Activated CD4-positive, alpha-beta T cell treated with anti-CD3 and anti-CD28 coated beads for 24 hours (primary cell): ENCODE results near the gene TRIM34.
"Not testable (repeated sequence)": the region's sequence is repeated elsewhere in the genome, so short reads cannot be mapped to it uniquely, and the experiment has no call there.

Experiments
- DNase-seq, 2 donors: peaks; one replicate each; pipeline ENCODE4 v3.0.0-alpha.2; 2020; ENCODE audit warnings: low read depth in 2 of 2

The TRIM34 gene

DNA sequence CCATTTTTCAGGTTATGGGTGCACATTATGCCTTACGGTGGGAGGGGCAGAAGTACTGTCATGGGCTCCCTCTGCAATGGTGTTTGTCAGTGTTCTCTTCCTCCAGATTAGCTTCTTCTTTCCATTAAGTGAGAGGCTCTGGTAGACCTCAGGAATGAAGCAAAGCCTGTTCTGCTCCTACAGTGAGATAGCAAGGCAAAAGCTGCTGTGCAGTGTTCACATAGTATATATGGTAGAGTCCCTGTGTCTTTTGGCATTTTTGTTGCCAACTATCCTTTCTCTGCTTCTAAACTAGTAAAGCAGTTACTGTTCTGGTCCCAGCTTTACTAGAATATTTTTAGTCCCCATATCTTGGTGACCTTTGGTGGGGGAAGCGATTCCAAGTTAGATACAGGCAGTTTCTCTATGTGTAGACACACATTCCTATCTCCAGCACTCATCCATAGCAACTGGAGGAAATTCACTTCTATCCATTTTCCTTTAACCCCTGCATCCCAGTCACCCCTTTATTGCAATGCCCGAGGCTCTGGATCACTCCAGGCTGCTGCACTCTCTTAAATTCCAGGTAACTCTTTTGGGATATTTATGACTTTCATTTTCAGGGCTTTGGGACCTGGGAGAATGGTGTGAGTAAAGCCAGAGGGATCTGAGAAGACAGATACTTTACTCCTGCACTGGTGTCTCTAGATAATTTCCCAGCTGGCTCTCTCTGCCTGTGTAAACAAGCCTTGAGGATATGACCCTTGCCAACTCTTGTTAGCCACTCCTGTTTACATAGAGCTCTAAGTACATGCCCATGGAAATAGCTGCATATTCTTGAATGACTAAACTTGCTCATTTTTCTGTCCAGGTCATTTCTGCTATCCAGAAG is 3.9 kb upstream of the TRIM34 start:
- no peak for DNase-seq

DNA sequence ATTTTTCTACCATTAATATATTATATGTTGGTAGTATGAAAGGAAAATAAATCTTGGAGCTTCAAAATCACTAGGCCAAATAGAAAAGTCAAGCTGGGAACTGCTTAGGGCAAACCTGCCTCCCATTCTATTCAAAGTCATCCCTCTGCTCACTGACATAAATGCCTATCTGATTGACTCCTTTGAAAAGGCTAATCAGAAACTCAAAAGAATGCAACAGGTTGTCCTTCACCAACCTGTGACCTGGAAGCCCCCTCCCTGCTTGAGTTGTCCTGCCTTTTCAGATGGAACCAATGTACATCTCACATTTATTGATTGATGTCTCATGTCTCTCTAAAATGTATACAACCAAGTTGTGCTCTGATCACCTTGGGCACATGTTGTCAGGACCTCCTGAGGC is 3.2 kb upstream of the TRIM34 start:
- no peak for DNase-seq

DNA sequence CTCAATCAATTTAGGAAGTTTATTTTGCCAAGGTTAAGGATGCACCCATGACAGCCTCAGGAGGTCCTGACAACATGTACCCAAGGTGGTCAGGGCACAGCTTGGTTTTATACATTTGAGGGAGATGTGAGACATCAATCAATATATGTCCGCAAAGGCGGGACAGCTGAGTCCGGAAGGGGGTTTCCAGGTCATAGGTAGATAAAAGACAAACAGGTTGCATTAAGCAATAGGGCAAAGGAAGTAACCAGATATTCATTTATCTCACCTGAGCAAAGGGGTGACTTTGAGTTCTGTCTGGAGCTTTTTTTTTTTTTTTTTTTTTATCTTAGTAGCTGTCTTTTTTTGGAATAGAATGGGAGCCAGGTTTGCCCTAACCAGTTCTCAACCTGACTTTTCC is 2.0 kb upstream of the TRIM34 start:
- no peak for DNase-seq

DNA sequence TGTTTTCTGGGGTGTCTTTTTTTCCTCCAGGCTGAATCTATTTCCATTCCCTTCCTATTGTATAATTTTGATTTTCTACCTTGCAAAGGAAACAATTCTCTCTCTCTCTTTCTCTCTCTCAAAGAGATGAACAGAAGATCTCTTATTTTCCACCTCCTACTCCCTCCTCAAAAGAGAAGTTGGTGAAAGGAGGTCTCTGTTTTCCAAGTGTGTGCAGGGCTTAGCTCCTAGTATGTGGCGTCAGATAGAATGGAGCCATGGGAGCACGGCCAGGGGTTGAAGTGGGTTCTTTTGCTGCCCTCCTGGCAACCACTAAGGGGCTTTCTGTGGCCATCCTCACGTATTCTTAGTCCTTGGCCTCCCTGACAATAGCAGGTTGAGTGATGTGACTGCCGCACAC is 480 bp downstream of the TRIM34 start:
- no peak for DNase-seq

DNA sequence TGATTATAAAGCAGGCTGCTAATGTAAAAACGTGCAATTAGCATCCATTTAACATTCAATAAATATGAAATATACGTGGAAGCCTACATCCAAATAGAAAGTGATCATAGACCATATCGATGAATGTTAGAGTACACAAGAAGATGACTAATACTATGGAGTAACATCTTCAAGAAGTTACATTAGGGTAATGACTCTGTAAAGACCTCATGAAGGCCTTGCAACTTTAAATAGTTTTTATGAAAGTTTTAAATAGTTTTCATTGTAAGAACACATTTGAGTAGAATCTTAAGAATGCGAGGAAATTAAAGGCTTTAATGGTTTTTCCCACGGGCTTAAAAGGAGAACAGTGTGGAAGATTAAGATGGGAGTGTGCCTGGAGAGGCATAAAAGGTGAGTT is 1.4 kb downstream of the TRIM34 start:
- DNase-seq, result no peak

DNA sequence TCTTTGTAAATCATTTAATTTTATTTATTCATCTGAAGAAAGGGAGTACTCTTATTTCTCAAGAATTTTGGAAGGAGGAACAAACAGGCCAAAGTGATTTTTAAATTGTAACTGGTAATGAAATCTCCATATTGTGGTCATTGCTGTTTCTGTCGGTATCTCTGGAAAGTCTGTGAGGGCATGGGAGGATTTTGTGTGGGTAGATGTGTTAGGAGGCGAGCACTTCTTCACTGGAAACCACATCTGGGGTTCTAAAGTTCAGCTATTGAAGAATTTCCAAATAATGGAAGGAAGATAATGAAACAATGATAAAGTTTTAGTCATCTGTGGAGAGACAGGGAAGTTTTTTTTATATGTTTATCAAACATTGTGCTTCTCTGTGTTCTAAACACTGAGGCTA is 6.6 kb downstream of the TRIM34 start:
- DNase-seq, result no peak

DNA sequence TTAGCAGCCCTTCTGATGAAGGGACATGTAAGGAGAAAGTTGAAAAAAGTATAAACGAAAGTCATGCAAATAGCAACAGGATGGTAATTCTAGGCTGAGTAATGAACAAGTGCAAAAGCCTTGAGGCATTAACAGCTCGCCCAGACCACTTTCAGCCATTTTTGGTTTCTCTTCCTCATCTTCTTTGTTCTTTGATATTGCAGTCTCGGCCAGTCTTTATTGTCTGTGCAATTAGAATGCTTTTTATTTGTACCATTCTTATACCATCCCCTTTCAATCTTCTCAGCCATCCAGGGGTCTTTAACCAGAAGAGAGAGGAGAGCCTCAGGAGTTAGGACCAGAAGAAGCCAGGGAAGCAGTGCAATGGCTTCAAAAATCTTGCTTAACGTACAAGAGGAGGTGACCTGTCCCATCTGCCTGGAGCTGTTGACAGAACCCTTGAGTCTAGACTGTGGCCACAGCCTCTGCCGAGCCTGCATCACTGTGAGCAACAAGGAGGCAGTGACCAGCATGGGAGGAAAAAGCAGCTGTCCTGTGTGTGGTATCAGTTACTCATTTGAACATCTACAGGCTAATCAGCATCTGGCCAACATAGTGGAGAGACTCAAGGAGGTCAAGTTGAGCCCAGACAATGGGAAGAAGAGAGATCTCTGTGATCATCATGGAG is 7.3 kb downstream of the TRIM34 start:
- DNase-seq, result no peak

DNA sequence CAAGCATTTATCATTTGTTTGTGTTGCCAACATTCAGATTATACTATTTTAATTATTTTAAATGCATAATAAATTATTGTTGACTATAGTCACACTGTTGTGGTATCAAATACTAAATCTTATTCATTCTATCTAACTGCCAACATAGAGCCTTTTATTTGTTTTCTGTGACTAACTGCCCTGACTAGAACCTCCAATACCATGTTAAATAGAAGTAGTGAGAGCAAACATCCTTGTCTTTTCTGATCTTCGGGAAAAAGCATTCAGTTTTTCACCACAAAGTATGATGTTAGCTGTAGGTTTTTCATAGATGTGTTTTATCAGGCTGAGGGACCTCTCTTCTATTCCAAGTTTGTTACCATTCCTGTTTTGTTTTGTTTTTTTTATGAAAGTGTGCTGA is 15.2 kb downstream of the TRIM34 start:
- no peak for DNase-seq

DNA sequence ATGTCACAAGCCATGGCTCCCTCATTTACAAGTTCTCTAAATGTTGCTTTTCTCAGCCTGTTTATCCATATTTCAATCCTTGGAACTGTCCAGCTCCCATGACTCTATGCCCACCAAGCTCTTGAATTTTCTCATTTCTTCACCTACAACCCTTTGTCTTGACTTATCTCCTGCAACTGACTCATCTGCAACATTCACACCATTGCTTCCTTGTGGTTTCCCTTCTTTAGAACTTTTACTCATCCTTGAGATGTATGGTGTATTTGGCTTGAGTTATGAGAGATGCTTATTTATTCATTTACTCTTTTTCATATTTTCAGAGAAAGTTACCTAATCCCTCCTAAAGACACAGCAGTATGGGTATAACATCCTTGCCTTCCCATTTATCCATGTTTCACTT is 18.8 kb downstream of the TRIM34 start:
- no peak for DNase-seq

DNA sequence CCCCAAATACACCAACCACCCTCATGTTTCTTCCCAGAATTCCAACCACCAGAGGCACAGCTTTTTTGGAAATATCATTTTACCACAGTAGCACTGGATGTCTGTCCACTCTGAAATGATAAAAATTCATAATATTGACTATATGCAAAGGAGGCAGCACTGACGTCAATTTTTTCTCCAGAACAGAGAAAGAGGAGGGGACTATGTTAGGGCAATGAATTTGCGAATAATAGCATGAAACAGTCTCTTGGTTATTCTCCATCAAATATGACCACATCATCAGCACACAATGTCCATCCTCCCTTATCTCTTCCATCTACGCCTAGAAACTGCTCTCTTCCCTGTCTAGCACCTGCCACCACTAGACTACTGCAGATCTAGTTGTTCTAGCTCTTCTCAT is 21.3 kb downstream of the TRIM34 start:
- no peak for DNase-seq

DNA sequence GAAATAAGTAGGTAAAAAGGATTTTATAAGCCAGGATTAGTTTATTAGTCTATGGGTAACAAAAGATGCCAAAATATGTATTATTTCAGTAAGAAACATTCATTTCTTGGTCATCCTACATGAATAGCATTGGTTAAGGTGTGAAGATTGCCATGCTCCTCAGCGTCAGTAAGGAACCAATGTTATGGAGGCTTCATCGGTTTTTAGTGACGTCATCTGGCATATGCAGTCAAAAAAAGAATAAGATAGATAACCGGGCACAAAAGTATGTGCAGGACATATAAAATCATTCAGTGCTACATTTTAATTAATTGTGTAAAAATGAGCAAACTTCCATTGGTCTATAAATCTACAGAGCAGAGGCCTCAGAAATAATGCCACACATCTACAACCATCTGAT is 30.7 kb downstream of the TRIM34 start:
- DNase-seq, result no peak

DNA sequence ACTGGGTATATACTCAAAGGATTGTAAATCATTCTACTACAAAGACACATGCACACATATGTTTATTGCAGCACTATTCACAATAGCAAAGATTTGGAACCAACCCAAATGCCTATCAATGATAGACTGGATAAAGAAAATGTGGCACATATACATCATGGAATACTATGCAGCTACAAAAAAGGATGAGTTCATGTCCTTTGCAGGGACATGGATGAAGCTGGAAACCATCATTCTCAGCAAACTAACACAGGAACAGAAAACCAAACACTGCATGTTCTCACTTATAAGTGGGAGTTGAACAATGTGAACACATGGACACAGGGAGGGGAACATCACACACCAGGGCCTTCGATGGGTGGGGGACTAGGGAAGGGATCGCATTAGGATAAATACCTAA is 32.2 kb downstream of the TRIM34 start:
- not testable (repeated sequence) for DNase-seq

DNA sequence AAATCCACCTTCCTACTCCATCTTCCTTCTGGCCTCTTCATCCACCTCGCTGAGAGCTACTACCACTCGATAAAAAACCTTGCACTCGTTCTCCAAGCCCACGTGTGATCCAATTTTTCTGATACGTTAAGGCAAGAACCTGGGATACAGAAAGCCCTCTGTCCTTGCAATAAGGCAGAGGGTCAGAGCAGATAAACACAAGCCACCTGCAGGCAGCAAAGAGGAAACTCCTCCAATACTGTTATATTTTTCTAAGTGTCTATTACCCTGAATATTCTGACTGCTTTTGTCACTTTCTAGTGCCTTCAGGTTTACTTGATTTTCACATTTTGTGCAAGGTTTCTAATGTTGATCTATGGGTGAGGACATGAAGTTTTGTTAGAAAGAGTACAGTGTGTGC is 33.5 kb downstream of the TRIM34 start:
- DNase-seq, result no peak

DNA sequence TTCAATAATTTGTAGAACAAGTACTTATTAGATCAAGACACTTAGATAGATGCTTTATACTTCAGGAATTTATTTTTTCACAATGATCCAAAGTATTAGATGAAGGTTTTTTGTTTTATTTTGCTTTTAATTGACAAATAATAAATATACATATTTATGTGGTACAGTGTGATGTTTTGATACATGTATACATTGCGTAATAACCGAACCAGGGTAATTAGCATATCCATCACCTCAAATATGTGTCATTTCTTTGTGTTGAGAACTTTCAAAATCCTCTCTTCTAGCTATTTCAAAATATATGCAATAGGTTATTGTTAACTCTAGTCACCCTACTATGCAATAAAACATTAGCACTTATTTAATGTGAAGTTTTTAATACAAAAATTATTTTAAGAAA is 38.7 kb downstream of the TRIM34 start:
- DNase-seq, result no peak

DNA sequence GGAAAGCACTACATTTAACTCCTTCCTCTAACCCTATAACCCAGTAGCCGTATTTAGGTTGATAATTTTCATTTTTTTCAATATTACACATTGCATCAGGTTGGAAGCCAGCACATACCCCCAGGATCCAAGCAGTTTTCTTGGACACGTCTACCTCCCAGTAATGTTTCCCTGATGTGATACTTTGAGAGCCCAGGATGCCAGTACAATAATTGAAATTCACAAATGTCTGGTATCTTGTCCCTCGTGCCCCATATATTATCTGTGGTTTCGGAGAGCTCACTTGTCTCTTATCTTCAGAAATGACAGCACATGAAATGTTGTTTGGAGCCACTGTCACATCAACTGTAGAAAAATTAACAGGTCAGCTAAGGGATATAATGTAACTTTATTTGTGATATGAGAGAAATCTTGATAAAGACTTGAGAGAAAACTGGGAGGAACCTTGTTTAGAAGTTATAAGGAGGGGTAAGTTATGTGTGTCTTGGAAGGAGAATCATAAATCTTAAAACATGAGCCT is 40.3 kb downstream of the TRIM34 start:
- no peak for DNase-seq

DNA sequence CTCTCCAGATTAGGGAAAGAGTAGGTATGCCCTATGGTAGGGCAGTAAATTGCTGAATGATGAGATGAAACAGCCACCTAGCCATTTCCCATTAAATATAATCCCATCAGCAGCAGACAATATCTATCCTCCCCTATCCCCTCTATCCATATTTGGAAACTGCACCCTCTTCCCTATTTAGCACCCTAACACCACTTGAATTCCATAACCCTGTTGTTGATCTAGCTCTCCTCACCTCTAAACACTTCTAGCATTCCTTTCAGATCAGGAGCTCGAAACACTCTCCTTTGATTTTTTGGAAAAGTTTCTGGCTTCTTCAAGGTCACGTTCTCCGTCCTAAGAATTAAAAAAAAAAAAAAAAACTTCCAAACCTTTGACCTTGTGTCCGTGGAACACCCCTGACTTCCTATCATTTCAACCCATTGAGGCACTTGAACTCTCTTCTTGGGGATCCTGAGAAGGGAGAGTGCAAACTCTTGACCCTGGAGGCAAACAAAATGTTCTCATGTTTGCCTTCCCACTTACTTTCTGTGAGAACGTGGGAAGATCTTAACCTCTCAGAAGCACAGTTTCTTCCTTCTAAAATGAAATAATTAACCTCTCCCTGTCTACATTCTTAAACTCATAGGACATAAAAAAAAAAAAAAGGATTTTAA is 41.1 kb downstream of the TRIM34 start:
- DNase-seq, result no peak

DNA sequence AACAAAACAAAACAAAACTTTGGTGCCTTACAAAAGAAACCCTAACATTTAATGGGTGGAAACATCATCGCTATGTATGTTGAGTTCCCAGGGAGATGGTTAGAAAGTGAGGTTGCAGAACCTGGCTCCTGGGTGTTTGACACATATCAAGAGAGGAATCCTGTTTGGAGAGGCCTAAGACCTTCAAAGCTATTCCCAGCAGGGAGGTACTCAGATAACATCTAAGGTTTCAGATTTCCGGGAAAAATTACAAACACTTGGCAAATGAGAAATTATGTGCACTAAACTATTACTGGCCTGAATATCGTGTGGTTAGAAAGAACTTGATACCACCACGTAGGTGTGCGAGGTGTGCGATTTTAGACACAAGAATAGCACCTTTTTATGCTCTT is 41.6 kb downstream of the TRIM34 start:
- DNase-seq, result no peak

DNA sequence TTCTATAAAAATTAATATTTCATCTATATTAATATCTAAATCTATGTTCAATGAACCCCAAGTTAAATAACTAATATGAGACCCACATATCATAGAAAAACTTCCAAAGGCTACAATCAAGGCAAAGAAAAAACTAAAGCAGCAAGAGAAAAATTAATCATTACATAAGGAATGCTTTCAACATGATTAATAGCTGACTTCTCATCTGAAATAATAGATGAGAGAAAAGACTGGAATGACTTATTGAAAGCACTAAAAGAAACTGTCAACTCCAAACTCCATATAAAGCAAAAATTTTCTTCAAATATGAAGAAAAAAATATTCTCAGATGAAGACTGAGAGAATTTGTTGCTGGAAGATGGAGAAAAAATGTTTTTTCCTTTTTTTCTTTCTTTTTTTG is 47.0 kb downstream of the TRIM34 start:
- DNase-seq, result no peak

DNA sequence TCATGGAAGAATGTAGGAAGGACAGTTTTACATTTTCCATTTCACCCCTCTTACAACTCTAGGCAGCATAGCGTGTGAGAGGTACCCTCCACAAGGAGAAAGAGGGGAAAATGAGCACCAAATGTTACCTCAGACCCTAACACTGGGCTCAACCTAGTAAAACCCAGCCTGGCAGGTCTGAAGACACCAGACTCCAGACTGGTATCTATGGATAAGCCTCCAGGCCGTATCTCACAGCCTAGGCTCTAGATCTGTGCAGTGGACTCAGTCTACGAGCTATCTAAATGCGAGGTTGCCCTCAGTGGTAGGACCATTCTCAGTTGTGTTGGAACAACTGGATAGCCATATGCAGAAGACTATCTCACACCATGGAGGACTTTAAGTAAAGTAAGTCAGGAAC is 49.6 kb downstream of the TRIM34 start:
- no peak for DNase-seq

DNA sequence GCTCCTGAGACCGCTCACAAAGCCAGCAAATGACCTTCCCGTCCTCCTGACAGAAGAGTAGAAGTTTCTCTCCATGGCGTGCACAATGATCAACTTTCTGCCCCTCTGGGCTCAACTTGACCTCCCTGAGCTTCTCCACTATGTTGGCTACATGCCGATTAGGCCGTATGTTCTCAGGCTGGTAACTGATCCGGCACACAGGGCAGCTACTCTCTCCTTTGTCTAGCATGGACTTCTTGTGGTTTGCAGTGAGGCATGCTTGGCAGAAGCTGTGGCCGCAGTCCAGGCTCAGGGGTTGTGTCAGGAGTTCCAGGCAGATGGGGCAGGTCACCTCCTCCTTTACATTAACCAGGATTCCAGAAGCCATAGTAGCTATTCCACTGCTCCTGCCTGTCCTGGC is 55.0 kb downstream of the TRIM34 start:
- DNase-seq, result no peak

DNA sequence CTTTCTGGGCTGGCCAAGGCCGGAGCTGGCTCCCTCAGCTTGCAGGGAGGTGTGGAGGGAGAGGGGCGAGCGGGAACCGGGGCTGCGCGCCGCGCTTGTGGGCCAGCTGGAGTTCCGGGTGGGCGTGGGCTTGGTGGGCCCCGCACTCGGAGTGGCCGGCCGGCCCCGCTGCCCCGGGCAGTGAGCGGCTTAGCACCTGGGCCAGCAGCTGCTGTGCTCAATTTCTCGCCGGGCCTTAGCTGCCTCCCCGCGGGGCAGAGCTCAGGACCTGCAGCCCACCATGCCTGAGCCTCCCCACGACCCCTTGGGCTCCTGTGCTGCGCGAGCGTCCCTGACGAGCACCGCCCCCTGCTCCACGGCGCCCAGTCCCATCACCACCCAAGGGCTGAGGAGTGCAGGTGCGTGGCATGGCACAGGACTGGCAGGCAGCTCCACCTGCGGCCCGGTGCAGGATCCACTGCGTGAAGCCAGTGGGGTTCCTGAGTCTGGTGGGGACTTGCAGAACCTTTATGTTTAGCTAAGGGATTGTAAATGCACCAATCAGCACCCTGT is 58.2 kb downstream of the TRIM34 start:
- not testable (repeated sequence) for DNase-seq

DNA sequence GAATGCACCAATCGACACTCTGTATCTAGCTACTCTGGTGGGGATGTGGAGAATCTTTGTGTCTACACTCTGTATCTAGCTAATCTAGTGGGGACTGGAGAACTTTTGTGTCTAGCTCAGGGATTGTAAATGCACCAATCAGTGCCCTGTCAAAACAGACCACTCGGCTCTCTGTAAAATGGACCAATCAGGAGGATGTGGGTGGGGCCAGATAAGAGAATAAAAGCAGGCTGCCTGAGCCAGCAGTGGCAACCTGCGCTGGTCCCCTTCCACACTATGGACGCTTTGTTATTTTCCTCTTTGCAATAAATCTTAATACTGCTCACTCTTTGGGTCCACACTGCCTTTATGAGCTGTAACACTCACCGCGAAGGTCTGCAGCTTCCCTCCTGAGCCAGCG is 58.8 kb downstream of the TRIM34 start:
- not testable (repeated sequence) for DNase-seq
